GM19035 (cell line): ENCODE data around the gene CRIP1.

Experiments used
- ATAC-seq: cut with Tn5 transposase; IDR thresholded peaks from one replicate; pipeline ENCODE4 v1.9.1; 2021; ENCODE audit not compliant: unreplicated experiment

Gene CRIP1

DNA sequence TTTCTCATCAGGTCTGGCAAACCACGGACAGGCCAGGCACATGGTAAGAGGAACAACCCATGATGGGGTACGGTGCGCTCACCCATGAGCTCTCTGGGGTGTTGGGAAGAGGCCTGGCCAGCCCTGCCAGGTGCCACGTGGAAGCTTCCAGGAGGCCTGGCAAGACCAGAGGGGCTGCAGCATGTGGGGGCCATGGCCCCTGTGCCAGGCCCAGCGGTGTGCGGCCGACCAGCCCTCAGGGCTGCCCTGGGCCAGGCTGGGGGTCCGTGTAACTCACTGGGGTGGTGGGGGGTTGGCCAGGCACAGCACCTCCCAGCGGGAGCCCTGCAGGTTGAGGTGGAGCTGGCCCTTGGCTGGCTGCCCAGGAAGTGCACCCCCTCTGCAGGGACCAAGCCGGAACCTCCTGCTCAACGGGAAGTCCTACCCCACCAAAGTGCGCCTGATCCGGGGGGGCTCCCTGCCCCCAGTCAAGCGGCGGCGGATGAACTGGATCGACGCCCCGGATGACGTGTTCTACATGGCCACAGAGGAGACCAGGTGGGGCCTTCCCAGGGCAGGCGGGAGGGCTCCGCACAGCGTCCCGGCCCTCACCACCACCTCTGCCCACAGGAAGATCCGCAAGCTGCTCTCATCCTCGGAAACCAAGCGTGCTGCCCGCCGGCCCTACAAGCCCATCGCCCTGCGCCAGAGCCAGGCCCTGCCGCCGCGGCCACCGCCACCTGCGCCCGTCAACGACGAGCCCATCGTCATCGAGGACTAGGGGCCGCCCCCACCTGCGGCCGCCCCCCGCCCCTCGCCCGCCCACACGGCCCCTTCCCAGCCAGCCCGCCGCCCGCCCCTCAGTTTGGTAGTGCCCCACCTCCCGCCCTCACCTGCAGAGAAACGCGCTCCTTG is 17.0 kb upstream of the CRIP1 start:
- ATAC-seq = no peak

DNA sequence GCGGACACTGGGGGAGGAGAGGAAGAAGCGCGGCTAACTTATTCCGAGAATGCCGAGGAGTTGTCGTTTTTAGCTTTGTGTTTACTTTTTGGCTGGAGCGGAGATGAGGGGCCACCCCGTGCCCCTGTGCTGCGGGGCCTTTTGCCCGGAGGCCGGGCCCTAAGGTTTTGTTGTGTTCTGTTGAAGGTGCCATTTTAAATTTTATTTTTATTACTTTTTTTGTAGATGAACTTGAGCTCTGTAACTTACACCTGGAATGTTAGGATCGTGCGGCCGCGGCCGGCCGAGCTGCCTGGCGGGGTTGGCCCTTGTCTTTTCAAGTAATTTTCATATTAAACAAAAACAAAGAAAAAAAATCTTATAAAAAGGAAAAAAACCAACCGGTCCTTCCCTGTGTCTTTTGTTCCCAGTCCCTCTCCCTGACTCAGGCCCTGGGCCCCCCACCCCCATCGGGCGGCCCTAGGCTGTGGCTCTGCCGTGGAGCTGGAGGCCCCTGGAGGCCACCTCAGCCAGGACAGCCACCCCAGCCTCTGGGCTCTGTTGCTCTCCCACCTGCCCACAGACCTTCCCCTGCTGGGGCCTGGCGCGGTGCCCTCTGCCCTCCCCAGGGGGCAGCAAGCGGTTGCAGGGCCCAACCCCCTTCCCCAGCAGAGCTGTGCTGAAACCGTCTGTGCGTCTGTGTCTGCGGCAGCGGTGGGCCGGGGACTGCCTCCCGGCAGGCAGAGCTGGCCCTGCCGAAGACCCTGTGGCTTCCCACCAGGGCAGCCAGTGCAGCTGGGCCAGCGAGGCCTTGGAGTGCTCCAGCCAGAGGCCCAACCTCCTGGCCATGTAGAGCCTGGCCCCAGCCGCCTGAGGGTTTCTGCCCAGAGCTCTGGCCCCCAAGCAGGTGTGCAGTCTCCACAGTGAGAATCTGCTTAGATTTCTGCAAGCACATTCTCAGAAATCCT is 16.1 kb upstream of the CRIP1 start:
- no peak for ATAC-seq

DNA sequence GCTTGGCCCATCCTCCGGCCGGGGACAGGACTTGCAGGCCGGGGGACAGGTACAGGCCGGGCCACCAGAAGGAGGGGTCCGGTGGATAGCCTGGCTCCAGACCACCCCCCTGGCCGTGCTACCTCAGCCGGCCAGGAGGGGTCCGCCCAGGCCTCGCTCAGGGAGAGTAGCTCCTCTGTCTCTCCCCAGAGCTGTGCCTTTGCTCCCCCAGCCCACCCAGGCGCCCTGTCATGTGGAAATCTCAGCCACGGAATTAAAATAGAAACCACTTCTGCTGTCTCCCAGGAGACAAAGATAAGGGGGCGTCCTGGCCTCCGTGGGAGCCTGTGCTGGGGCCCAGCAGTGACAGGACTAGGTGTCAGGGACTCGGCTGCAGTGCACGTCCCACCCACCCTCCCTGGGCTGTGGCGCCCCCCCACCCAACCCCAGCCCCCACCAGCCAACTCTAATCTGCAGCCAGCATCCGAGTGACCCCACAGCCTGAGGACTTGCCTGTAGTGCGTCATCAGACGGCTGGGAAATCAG is 15.3 kb upstream of the CRIP1 start:
- ATAC-seq = no peak

DNA sequence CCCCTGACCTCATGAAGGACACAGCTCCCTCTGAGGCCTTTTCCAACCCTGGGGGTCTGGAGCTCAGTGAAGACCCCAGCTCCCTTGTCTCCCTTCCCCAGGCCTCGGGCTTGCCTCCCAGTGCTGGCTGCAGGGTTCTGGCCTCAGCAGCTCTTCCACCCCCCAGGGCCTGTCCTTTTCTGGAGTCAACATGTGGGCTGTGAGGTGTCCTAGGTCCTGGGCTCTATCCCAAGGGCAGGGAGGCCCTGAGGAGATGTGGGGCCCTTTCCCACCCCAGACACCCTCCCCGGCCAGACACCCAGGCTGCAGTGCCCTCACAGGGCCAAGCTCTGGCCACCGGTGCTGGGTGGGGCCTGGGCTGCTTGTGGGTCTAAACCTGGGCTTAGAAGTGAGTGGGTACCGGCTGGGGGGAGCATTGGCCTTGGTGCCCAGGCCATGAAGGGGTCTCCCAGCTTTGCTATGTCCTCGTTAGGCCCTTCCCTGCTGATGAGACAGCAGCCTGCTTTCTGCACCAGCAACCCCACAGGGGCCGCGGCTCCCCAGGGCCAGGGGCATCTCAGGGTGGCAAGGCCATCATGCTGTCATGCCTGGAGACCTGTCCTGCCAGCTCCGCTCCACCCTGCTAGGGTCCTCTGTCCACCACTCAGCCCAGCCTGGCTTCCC is 14.7 kb upstream of the CRIP1 start:
- ATAC-seq = no peak

DNA sequence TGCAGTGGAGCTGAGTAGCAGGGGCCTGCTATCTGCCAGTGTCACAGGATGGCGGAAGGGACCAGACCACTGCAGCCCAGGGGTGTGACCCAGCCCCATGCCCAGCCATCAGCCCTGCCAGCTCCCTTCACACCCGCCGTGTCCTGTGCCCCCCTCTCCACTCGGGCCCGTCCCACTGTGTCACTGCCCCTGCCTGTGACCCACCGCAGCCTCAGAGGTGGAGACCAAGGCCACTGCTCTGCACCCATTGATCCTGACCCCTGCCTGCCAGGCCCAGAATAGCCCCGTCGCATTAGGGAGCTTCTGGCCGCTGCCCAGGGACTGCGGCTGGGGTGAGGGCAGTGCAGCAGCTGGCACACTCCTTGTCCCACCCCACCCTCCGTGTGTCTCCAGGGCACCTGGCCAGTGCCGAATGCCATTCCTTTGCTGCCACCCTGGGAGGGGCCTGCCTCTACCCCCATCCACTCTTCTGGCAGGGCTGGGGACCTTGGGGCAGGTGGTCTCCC is 14.1 kb upstream of the CRIP1 start:
- ATAC-seq = no peak

DNA sequence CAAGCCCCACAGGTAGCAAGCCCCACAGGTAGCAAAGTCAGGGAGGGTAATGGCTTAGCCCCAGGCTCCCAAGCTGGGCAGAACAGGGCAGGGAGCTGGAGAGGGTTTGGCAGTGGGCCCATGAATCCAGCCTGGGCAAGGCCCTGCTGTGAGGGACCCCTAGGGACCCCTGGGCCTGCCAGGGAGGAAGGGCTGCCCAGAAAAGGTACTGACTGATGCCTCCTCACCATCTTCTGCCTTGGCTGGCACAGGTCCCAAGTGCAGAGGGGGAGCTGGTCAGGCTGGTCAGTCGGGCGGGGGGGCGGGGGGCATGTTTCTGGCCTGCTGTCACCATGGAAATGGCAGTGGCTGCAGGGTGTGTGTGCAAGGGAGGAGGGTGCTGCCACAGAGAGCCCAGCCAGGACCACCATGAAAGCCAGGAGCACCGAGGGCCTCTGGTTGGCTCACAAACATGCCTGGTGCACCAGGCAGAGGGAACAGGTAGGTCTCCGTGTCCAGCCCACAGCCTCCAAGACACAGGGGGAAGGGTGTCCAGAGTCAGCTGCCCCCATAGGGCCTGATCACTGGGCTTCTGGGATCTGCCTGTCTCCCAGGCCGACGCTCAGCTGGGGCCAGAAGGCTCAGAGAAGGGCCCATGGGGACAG is 13.5 kb upstream of the CRIP1 start:
- no peak for ATAC-seq

DNA sequence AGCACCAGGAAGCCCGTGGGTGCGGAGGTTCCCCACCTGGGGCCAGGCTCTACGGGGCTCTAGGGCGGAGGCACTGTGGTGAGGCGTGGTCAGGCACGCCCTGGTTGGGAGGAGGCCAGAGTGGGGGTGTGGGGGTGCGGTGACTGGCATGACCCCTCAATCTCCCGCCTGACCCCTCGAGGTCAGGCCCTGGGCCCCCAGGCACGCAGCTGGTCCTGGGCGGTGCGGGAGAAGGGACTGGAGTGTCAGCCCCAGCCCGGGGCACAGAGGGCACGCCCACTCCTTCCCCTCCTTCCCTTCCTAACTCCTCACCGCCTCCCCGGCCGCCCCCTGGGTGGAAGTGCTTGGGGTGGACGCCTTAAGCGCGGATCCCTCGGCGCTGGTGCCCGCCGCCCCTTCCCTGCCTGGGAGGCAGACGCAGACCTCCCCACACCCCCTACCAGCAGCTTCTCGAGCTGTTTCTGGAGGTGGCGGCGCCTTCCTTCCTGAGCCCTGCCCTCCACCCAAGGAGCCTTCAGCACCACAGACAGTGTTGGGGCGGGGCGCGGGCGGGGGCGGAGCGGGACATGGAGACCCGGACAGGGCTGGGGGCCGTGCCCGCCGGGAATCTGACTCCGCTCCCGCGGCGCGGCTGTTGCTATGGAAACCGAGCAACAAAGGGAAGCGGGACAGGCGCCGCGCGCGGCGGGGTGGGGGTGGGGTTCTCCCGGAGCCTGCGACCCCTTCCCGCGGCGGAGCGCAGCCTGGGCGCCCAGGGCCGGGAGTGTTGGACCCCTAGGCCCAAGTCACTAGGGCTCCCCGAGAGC is 12.8 kb upstream of the CRIP1 start:
- no peak for ATAC-seq

DNA sequence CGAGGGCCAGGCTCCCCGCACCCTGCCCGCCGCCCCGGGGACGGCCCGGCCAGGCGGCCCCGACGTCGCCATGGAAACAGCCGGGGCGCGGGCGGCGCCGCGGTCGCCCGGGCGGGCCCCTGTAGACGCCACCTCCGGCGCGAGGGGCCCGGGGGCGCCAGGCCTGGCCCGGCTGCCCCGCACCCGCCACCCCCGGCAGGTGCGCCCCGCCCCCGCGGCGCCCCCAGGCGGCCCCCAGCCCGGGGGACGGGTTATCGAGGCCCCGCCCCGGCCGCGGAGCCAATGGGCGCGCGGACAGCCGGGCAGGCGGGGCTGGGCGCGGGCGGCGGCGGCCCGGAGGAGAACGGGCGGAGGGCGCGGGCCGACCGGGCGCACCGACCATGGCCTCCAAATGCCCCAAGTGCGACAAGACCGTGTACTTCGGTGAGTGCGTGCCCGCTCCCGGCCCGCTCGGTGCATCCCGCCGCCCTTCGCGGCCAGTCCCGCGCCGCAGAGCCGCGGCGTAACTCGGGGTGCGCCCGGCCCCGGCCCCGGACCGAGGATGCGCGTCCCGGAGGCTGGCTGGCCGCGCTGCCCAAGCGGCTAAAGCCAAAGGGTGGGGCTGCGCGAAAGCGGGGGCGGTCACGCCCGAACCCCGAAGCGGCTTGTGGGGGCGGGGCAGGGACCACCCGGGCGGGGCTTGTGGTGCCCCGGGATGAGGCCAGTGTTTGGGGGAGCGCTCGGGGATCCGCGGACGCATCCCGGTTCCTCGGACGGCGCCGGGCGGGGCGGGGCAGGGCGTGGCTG is 12.0 kb upstream of the CRIP1 start, which contains the start of gene CRIP2:
Gene CRIP2 (plus strand): TSS at position 339 of the 786 bp plus-strand sequence. CDS start 42 bp downstream, at position 381.
- no peak for ATAC-seq

DNA sequence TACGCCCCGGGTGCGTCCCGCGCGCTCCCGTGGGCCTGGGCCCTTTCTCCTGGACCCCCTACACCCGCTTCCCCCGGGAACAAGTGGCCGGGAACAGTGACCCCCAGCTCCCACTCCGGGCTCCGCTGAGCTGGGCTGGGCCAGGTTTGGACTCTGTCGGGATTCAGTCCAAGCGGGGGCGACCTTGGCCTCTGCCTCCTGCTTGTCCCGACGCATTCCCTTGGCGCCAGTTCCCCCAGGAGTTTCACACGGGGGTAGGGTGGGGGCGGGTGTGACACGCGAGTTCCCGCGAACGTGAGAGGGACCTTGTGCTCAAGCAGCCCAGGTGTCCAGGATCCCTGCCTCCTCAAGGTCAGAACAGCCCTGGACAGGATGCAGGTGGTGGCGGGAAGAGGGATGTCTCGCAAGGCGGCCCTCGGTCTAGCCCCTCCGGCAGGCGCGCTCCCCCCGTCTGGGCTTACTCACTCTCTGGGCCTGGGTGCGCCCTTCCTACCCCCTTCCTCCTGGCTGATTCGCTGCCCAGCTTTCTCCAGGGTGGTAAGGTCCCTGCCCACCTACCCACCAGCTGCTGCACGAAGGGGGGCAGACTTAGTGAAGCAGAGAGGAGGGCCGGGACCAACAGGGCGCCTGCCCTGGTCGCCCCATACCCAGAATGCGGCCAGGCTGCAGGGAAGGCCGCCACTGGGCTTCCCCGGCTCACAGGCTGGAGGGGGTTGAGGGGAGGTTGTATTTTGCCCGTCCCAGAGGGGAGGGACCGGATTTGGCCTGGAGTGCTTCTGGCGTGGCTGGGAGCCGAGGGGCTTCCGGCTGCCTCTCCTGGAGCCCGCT is 11.2 kb upstream of the CRIP1 start:
- no peak for ATAC-seq

DNA sequence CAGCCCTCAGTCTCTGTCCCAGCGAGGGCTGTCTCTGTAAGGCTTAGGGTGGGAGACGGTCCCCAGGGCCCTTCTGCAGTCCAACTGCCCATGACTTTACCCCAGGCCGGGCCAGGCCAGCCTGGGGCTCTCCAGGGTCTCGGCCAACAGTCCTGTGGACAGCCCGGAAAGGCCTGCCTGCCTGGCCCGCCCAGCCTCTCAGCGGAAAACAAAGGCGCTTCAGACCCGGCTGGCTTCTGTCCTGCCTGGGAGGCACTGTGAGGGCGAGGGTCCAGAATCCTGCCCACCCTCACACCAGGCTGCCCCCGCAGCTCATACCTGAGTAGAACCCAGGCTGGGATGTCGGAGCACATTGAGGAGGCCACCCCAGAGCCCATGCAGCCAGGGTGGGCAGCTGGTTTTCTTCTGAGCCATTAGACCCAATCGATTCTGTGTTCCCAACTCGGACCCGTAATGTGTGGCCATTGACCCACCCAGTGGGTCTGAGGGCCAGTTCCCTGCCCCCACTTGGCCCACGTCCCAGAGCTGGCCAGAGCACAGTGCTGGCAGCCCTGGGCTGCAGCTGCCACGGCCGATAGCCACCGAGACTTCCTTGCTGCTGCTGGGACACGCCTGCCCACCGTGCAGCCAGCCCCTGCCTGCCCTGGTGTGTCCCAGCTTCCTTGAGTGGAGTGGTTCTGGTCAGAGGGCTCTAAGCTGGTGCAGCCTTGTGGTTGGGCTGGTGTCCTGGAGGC is 10.4 kb upstream of the CRIP1 start:
- no peak for ATAC-seq

DNA sequence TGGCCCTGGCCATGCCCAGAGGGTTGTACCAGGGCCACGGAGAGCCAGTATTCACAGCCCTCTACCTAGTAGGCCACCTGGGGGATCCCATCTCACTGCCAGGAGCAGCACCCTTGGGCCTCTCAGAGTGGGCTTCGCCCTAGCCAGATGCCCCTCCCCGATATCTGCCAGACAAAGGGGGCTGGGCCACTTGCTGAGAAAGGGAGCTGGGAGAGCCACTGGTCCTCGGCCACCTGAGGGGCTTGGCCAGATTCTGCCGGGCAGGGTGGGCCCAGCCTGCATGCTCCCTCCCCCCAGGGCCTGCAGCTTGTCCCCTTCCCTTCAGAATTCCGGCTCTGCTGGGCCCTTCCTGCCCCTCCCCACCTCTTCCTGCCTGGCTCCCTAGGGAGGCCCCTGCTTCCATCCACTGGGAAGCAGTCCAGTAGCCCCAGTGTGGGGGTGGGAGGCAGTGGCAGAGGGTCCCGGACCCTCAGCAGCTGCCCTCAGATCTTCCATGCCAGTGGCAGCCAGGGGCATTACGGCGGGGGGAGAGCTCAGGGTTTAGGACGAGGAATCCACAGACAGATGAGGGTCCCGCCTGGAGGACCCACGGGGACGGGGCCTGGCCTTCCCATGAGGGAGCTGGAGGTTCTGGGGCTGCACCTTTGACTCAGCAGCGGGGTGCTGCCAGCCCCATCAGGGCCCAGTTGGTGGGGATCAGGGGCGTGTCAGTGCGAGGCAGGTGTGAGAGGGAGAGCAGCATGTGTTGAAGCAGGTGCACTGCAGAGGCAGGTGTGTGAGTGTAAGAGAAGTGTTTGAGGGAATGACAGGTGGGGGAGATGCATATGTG is 9.6 kb upstream of the CRIP1 start:
- ATAC-seq = no peak

DNA sequence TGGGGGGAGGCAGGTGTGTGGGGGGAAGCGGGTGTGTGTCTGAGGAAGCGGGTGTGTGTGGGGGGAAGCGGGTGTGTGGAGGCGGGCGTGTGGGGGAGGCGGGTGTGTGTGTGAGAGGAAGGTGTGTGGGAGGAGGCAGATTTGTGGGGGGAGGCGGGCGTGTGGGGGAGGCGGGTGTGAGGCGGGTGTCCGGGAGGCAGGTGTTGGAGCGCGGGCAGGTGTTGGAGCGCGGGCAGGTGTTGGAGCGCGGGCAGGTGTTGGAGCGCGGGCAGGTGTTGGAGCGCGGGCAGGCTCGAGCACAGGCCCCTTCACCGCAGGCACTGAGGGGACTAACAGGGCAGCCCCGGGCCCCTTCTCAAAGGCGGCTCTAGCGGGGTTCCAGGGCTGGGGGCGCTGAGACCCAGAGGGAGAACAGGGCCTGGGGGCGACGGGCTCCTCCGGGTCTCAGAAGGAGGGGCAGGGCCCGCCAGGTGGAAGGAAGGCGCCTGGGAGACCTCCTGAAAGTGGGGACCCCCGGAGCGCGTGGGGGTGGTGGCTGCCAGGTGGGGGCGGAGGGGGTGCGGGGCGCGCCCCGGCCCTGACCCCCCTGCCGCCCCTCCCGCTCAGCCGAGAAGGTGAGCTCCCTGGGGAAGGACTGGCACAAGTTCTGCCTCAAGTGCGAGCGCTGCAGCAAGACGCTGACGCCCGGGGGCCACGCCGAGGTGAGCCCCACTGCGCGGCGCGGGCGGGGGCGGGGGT is 8.9 kb upstream of the CRIP1 start:
- ATAC-seq = no peak

DNA sequence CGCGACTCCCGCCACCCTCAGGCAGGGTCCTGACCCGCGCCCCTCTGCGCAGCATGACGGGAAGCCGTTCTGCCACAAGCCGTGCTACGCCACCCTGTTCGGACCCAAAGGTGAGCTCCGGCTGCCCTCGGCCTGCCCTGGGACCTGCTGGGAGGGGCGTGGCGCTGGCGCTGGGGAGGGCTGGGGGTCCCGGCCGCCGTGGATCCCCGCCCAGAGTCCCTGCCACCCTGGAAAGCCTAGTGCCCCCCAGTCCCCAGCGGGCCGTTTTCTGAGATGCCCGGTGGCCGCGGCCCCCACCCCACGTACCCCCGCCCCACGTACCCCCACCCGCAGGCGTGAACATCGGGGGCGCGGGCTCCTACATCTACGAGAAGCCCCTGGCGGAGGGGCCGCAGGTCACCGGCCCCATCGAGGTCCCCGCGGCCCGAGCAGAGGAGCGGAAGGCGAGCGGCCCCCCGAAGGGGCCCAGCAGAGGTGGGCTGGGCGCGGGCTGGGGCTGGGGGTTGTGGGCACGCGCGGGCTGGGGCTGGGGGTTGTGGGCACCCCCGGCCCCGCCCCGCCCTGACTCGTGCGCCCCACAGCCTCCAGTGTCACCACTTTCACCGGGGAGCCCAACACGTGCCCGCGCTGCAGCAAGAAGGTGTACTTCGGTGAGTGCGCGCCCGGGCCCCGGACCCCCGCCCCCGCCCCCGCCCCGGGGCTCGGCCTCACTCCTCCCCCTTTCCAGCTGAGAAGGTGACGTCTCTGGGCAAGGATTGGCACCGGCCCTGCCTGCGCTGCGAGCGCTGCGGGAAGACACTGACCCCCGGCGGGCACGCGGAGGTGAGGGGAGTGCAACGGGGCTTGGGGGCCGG is 8.1 kb upstream of the CRIP1 start:
- no peak for ATAC-seq

DNA sequence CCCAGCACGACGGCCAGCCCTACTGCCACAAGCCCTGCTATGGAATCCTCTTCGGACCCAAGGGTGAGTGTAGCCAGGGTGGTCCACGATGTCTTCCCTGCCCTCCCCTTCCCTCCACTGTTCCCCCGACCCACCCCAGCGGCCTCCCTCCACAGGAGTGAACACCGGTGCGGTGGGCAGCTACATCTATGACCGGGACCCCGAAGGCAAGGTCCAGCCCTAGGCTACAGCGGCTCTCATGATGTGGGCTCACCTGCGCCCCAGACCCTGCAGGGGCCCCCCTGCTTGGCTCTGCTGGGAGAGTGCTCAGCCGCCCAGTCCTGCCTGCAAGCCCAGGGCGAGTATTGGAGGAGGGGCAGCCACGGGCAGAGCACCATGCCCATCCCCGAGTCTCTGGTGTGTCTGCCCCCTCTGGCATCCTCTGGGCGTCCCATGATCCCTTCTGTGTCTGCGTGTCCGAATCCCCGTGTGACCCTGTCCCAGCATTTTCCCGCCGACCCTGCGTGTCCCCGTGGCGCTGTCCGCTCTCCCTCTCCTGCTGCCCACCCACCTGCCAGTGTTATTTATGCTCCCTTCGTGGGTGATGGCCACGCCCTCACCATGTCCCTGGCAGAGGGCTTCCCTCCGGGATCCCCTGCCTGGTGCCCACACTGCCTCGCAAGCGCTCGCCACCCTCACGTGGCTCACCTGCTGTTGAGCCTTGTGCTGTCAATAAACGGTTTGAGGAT is 7.1 kb upstream of the CRIP1 start:
- no peak for ATAC-seq
